Gastroesophageal sphincter (tissue), 3 donors: ENCODE results near the gene NBPF6.
"Not testable (repeated sequence)": the region's sequence is repeated elsewhere in the genome, so short reads cannot be mapped to it uniquely, and the experiment has no call there.

Source experiments
- EP300 ChIP-seq: sonication (generic); formaldehyde crosslinking; IDR thresholded peaks from one replicate; pipeline ENCODE4 v1.6.1; 2017; ENCODE audit warnings: antibody characterized with exemption, mild to moderate bottlenecking
- POLR2AphosphoS5 ChIP-seq: sonication (generic); formaldehyde crosslinking; IDR thresholded peaks from one replicate; pipeline ENCODE4 v1.6.1; 2017; ENCODE audit warnings: antibody characterized with exemption
- TF ChIP-seq, protein P1 (sequence below), 4 experiments: fragments of 200-600 bp in 2 of 4; fragments of 450-650 bp in 2 of 4; sonication (generic) in 1 of 4; IDR thresholded peaks; one replicate each; pipeline ENCODE4 v1.5.1; 2017 to 2019; ENCODE audit warnings: antibody characterized with exemption in 4 of 4, mild to moderate bottlenecking in 2 of 4, moderate library complexity in 2 of 4

DNA sequence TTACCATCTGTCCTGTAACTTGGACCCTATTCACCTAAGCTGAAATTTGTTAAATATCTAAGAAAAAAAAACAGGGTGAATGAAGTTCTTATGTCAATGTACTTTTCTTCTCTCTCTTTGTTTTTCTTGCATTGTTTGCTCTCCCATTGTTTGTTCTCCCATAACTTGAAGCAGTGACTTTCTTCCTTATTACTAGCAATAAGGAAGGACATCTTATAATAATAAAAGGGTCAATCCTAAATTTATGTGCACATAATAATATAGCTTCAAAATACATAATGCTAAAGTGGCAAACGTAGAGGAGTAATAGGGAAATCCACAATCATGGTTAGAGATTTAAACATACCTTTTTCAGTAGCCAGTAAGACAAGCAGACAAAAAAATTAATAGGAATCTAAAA, 23.3 kb upstream of the NBPF6 start:
- TF ChIP-seq, protein P1, sequence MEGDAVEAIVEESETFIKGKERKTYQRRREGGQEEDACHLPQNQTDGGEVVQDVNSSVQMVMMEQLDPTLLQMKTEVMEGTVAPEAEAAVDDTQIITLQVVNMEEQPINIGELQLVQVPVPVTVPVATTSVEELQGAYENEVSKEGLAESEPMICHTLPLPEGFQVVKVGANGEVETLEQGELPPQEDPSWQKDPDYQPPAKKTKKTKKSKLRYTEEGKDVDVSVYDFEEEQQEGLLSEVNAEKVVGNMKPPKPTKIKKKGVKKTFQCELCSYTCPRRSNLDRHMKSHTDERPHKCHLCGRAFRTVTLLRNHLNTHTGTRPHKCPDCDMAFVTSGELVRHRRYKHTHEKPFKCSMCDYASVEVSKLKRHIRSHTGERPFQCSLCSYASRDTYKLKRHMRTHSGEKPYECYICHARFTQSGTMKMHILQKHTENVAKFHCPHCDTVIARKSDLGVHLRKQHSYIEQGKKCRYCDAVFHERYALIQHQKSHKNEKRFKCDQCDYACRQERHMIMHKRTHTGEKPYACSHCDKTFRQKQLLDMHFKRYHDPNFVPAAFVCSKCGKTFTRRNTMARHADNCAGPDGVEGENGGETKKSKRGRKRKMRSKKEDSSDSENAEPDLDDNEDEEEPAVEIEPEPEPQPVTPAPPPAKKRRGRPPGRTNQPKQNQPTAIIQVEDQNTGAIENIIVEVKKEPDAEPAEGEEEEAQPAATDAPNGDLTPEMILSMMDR (IDR thresholded peaks at IDR 0.05), result not testable (repeated sequence)
- not testable (repeated sequence) for TF ChIP-seq EP300, POLR2AphosphoS5
